Muscle layer of colon (tissue), 2 donors: ENCODE data around the gene SLC1A1.

Experiments used
- H3K27ac ChIP-seq: one replicate; pipeline ENCODE4 v1.7.0; 2013; ENCODE audit warnings: low read depth, mild to moderate bottlenecking, low read length, moderate library complexity
- H3K27me3 ChIP-seq, 2 donors: one replicate each; pipeline ENCODE4 v1.7.0; 2013; ENCODE audit warnings: low read length in 2 of 2, mild to moderate bottlenecking in 2 of 2; ENCODE audit not compliant: insufficient read depth in 2 of 2, control insufficient read depth in 1 of 2
- H3K36me3 ChIP-seq: one replicate; pipeline ENCODE4 v1.7.0; 2013; ENCODE audit warnings: mild to moderate bottlenecking, low read length; ENCODE audit not compliant: insufficient read depth
- H3K4me1 ChIP-seq: one replicate; pipeline ENCODE4 v1.7.0; 2013; ENCODE audit warnings: mild to moderate bottlenecking, low read length; ENCODE audit not compliant: insufficient read depth
- H3K4me3 ChIP-seq, 2 donors: one replicate each; pipeline ENCODE4 v1.7.0; 2013; ENCODE audit warnings: low read length in 2 of 2, low read depth in 1 of 2, mild to moderate bottlenecking in 1 of 2, moderate library complexity in 1 of 2
- H3K9ac ChIP-seq: one replicate; pipeline ENCODE4 v1.7.0; 2013; ENCODE audit warnings: low read length
- H3K9me3 ChIP-seq: one replicate; pipeline ENCODE4 v1.7.0; 2013; ENCODE audit warnings: mild to moderate bottlenecking, low read length
- donor health status: abdominal sarcoma.
- donor health status: Adenocarcinoma of cecum.

The SLC1A1 gene

DNA sequence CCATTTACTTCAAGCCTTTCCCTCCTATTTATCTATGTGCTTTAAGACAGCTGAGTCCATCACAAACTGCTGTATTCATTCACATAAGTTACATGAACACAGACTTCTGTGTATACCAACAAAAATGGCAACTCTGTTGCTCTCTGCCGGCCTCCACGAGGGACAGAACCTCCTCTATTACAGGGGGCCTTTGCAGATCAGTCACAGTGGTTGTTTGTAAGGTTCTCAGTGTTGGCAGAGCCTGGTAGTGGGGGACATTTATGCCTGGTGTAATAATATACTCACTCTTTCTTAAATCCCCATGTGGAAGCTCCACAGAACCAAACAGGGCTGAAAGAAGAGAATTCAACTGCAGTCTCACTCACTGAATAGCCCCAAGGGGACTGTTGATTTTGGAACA, 76.5 kb downstream of the SLC1A1 start:
- H3K4me1 ChIP-seq = peaks cover 13% of the 10 kb centered on the region
- H3K36me3 ChIP-seq = no peaks in the 10 kb centered on the region
- no peaks in the 10 kb centered on the region for H3K27me3 ChIP-seq
- H3K27ac ChIP-seq = no peak overlapping the region
- no peaks in the 10 kb centered on the region for H3K9me3 ChIP-seq
- no peak overlapping the region for H3K9ac ChIP-seq
- H3K4me3 ChIP-seq = no peak overlapping the region

DNA sequence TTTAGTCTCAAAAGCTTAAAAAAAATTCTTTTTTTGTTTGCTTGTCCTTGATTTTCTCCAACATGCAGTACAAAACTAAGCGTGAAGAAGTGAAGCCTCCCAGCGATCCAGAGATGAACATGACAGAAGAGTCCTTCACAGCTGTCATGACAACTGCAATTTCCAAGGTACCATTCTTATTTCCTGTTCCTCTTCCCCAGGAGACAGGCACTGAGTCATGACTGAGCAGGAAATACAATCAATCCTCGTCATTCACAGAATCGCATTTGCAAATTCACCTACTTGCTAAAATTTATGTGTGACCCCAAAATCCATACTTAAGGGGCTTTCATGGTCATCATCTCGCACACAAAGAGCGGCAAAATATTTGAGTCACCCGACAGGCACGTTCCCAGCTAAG, 77.3 kb downstream of the SLC1A1 start:
- Histone ChIP-seq H3K36me3 (no peaks in the 10 kb centered on the region), H3K4me3 (no peak overlapping the region), H3K9ac (no peak overlapping the region), H3K9me3 (no peaks in the 10 kb centered on the region), H3K4me1 (peaks cover 13% of the 10 kb centered on the region), H3K27me3 (no peaks in the 10 kb centered on the region), H3K27ac (no peak overlapping the region)

DNA sequence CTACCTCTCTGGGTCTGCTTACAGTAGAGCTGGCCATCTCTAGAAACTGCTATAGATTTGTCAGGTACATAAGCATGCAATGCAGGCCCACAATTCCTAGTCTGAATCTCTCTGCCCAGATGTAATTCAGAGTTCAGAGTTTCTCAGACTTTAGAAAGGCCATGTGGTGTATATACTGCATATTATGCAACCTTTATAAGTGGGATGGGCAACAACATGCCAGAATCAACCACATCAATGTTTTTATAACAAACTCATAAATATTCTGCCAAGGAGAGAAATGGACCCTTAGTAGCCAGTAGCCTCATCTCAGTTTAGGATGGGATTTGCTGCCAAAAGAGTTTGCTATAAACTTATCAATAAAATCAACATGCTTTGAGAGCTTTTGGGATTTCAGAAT, 78.8 kb downstream of the SLC1A1 start:
- Histone ChIP-seq H3K9ac (no peak overlapping the region), H3K4me1 (peaks cover 13% of the 10 kb centered on the region), H3K4me3 (no peak overlapping the region), H3K9me3 (no peaks in the 10 kb centered on the region), H3K27ac (no peak overlapping the region), H3K27me3 (no peaks in the 10 kb centered on the region), H3K36me3 (no peaks in the 10 kb centered on the region)

DNA sequence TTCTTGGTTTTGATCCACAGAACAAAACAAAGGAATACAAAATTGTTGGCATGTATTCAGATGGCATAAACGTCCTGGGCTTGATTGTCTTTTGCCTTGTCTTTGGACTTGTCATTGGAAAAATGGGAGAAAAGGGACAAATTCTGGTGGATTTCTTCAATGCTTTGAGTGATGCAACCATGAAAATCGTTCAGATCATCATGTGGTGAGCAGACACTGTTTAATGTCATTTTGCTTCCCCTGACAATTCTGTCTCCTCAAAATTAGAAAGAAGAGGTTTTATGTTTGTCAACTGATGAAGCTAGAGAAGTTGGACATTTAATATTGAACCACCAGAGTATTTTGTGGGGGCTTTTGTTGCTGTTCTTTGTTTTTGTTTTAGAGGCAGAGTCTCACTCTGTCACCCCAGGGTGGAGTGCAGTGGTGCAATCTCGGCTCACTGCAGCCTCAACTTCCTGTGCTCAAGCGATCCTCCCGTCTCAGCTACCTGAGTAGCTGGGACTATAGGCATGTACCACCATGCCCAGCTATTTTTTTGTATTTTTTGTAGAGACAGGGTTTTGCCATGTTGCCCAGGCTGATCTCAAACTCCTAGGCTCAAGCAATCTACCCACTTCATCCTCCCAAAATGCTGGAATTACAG, 82.0 kb downstream of the SLC1A1 start:
- H3K27ac ChIP-seq = no peak overlapping the region
- H3K36me3 ChIP-seq = peaks cover 8% of the 10 kb centered on the region
- H3K9me3 ChIP-seq = no peaks in the 10 kb centered on the region
- no peak overlapping the region for H3K9ac ChIP-seq
- no peak overlapping the region for H3K4me3 ChIP-seq
- H3K27me3 ChIP-seq = no peaks in the 10 kb centered on the region
- H3K4me1 ChIP-seq = peaks cover 13% of the 10 kb centered on the region

DNA sequence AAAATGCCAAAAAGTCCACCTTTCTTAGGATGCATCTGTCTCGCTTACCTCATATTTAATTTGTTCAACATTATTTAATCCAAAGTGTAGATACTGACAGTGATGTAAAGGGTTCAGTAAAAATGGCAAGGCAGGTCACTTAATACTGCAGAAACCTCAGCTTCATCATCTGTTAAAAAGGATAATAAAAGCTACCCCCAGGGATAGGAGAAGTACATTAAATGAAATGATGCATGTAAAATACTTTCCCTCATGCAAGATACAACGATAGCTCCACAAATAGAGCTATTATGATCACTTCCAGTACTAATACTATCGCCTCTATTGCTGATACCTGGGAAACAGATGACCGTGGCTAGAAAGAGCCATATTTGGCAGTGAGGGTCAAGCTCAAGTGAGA, 82.9 kb downstream of the SLC1A1 start:
- H3K27ac ChIP-seq = no peak overlapping the region
- H3K9ac ChIP-seq = no peak overlapping the region
- H3K4me1 ChIP-seq = peaks cover 13% of the 10 kb centered on the region
- no peak overlapping the region for H3K4me3 ChIP-seq
- H3K27me3 ChIP-seq = no peaks in the 10 kb centered on the region
- H3K36me3 ChIP-seq = peaks cover 8% of the 10 kb centered on the region
- no peaks in the 10 kb centered on the region for H3K9me3 ChIP-seq

DNA sequence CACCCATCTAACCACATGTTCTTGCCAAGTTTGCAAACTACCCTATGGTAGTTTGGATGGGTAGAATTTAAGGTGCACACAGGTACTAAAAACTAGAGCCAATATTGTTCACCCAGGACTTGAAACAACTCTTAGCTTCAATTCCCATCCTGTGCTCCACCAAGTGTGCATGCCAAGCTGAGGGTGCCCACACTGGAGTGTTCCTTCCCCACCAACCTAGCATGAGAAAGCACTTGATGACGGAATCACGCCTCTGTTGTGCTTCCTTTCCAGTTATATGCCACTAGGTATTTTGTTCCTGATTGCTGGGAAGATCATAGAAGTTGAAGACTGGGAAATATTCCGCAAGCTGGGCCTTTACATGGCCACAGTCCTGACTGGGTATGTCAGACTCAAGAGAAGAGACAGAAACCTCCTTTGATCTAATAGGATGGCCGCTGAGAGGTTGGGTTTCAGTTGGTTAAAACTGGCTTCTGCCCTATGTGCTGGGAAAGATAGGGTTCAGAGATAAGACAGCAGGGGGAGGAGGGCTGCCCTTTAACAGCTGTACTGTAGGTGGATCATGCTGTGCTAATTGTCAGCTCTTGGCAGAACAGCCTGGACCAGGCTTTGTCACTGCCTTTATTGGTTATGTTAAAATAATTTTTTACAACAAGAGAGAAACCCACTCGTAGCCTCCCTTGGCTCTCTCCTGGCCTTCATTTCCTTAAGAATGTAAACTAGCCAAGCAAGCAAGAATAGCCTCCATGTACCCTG, 83.5 kb downstream of the SLC1A1 start:
- Histone ChIP-seq H3K9ac (no peak overlapping the region), H3K27ac (no peak overlapping the region), H3K4me3 (no peak overlapping the region), H3K27me3 (no peaks in the 10 kb centered on the region), H3K36me3 (peaks cover 8% of the 10 kb centered on the region), H3K9me3 (no peaks in the 10 kb centered on the region), H3K4me1 (peaks cover 12% of the 10 kb centered on the region)

DNA sequence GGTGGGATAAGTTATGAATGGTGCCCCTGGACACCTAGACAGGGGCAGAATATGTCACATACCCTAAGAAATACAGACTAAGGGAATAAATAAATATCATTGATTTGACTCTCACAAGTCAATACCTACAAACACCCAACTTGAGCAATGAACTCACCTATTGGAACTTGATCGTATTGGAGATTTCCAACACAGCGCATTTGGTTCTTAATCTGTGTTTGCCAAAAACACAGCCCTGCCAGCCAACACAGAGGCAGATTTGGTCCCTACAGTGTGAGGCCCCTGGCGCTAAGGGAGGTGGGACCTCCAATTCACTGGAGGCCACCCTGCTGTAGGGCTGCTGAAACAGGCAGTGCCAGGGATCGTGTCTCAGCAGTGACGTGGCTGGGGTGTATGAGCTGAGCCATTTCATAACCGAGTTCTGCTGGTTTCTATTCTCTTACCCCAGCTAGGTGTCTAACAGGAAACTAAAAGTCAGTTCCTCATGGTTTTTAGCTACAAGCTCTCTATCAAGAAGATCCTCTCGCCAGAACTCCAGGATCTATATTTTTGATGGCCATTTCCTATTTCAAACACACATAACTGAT, 84.5 kb downstream of the SLC1A1 start:
- Histone ChIP-seq H3K4me1 (peaks cover 3% of the 10 kb centered on the region), H3K27me3 (no peaks in the 10 kb centered on the region), H3K9ac (no peak overlapping the region), H3K36me3 (peaks cover 8% of the 10 kb centered on the region), H3K9me3 (no peaks in the 10 kb centered on the region), H3K4me3 (no peak overlapping the region), H3K27ac (no peak overlapping the region)

DNA sequence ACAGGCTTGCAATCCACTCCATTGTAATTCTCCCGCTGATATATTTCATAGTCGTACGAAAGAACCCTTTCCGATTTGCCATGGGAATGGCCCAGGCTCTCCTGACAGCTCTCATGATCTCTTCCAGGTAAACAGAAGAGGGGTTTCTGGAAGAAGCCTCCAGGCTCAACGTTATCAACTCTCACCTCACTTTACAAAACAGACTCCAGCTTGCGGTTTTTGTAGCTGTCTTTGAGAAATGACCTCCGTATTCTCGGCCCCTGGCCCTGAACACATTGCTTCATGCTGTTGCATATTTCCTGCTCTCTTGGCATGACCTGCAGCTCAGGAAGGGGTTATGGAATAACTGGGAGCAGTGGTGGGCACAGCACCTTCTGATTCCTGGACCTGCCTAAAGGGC, 85.7 kb downstream of the SLC1A1 start:
- Histone ChIP-seq H3K36me3 (peaks cover 8% of the 10 kb centered on the region), H3K9ac (no peak overlapping the region), H3K9me3 (no peaks in the 10 kb centered on the region), H3K27me3 (no peaks in the 10 kb centered on the region), H3K4me1 (no peaks in the 10 kb centered on the region), H3K4me3 (no peak overlapping the region), H3K27ac (no peak overlapping the region)

DNA sequence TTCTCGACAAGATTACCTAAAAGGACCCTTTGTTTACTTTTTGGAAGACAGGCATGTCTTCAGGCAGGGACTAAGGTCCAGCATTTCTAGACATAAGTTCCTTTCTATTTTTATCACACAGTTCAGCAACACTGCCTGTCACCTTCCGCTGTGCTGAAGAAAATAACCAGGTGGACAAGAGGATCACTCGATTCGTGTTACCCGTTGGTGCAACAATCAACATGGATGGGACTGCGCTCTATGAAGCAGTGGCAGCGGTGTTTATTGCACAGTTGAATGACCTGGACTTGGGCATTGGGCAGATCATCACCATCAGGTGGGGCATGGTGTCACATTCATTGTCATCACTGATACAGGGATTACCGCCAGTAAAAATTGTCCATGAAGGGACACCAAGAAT, 86.2 kb downstream of the SLC1A1 start:
- H3K27ac ChIP-seq = no peak overlapping the region
- no peaks in the 10 kb centered on the region for H3K4me1 ChIP-seq
- no peak overlapping the region for H3K9ac ChIP-seq

DNA sequence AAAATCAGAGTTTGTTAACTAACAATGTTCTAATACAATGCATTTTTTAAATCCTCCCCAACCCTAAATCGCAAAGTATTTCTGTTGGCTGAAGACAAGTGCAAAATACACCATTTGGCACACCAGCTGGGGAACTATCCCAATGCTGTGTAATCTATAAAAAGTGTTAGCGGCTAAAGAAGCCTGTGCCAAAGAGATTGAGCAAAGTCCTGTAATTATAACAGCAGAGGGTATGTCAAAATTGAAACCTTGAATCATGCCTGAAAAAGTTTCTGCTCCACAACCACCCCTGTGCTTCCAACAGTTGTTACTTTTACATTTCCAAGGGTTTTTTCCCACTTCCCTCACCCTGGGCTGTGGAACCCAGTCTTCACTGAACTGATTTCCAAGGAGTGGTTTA, 88.7 kb downstream of the SLC1A1 start:
- peaks cover 13% of the 10 kb centered on the region for H3K36me3 ChIP-seq
- no peak overlapping the region for H3K27ac ChIP-seq
- H3K9ac ChIP-seq = no peak overlapping the region
- no peaks in the 10 kb centered on the region for H3K4me1 ChIP-seq
- no peaks in the 10 kb centered on the region for H3K9me3 ChIP-seq
- no peak overlapping the region for H3K4me3 ChIP-seq
- H3K27me3 ChIP-seq = no peaks in the 10 kb centered on the region

More for the DNA sequence above, 86.2 kb downstream of the SLC1A1 start:
- Histone ChIP-seq H3K27me3 (no peaks in the 10 kb centered on the region), H3K9me3 (no peaks in the 10 kb centered on the region), H3K36me3 (peaks cover 8% of the 10 kb centered on the region), H3K4me3 (no peak overlapping the region)

DNA sequence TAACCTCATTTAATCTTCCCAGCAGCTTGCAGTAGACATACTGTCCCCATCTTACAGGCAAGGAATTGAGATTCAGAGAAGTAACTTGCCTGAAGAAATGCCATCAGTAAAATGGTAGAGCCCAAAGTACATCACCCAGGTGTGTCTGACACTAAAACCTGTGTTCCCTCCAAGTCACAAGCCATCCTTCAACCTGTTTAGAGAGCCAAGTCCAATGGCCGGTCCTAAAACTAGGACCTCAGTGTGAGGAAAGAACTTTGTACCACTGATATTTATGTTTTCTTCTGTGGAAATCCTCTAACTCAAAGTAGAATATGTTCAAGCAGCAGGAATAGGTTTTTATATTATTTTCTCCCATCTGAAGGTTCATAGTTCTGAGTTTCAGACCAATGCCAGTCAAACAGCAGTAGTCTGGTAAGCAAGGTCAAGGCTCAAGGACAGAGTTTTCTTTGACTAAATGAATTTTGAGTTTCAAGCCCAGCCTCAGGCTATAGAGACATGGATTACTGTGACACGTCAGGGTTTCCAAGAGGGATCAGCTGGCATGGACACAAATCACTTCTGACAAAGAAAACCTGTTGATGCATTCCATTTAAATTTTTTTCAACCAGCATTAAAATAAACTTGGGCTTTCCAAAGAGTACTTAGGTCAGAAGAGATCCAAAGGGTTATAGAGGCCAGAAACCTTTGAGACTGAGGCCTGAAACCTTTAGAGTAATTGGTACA, 90.9 kb downstream of the SLC1A1 start:
- Histone ChIP-seq H3K27ac (no peak overlapping the region), H3K36me3 (peaks cover 21% of the 10 kb centered on the region), H3K4me1 (no peaks in the 10 kb centered on the region), H3K27me3 (no peaks in the 10 kb centered on the region), H3K9ac (no peak overlapping the region), H3K4me3 (no peak overlapping the region), H3K9me3 (no peaks in the 10 kb centered on the region)
